Measurements from ENCODE around the gene RPRD1B.

The RPRD1B gene

GRCh38 chr20:38128691-38129090 is 95.1 kb downstream of the RPRD1B start:
- no peaks in the 10 kb centered on the region for H3K36me3 ChIP-seq (ENCODE audit: control insufficient read depth, insufficient read depth, low read length)

GRCh38 chr20:38129248-38129865 is 95.8 kb downstream of the RPRD1B start:
- Histone ChIP-seq H3K4me2 (ENCODE audit: low read length) (no peak overlapping the region), H3K27me3 (ENCODE audit: control insufficient read depth, insufficient read depth, low read length) (no peaks in the 10 kb centered on the region), H3K9me3 (ENCODE audit: control insufficient read depth, low read length) (no peaks in the 10 kb centered on the region), H3K4me3 (ENCODE audit: low read depth, low read length) (no peak overlapping the region), H3K4me1 (peaks cover 13% of the 10 kb centered on the region), H3K27ac (no peak overlapping the region), H3K79me2 (no peaks in the 10 kb centered on the region), H3K36me3 (ENCODE audit: control insufficient read depth, insufficient read depth, low read length) (no peaks in the 10 kb centered on the region), H2AFZ (no peak overlapping the region), H3K9ac (no peak overlapping the region)
- no peak for TF ChIP-seq CTCF (IDR thresholded peaks at IDR 0.05)

More at GRCh38 chr20:38128691-38129090, 95.1 kb downstream of the RPRD1B start:
- Histone ChIP-seq H3K4me3 (ENCODE audit: low read depth, low read length) (no peak overlapping the region), H3K27me3 (ENCODE audit: control insufficient read depth, insufficient read depth, low read length) (no peaks in the 10 kb centered on the region), H3K4me2 (ENCODE audit: low read length) (no peak overlapping the region), H3K4me1 (peaks cover 7% of the 10 kb centered on the region), H3K79me2 (no peaks in the 10 kb centered on the region), H3K27ac (no peak overlapping the region), H3K9ac (no peak overlapping the region), H3K9me3 (ENCODE audit: control insufficient read depth, low read length) (no peaks in the 10 kb centered on the region), H2AFZ (no peak overlapping the region)
- TF ChIP-seq CTCF (IDR thresholded peaks at IDR 0.05) = no peak

- no peak overlapping the region for H3K4me3 ChIP-seq (ENCODE audit: low read depth, low read length)
- H3K4me1 ChIP-seq = peaks cover 19% of the 10 kb centered on the region
- no peaks in the 10 kb centered on the region for H3K9me3 ChIP-seq (ENCODE audit: control insufficient read depth, low read length)
- no peaks in the 10 kb centered on the region for H3K27me3 ChIP-seq (ENCODE audit: control insufficient read depth, insufficient read depth, low read length)
- no peaks in the 10 kb centered on the region for H3K36me3 ChIP-seq (ENCODE audit: control insufficient read depth, insufficient read depth, low read length)
- H3K9ac ChIP-seq = no peak overlapping the region
- no peak overlapping the region for H3K27ac ChIP-seq
- TF ChIP-seq CTCF (IDR thresholded peaks at IDR 0.05) = no peak
- H2AFZ ChIP-seq = no peak overlapping the region
- H3K79me2 ChIP-seq = no peaks in the 10 kb centered on the region
- H3K4me2 ChIP-seq (ENCODE audit: low read length) = no peak overlapping the region
Observed at GRCh38 chr20:38129893-38130609, 96.5 kb downstream of the RPRD1B start.

GRCh38 chr20:38130687-38131587 is 97.4 kb downstream of the RPRD1B start:
- no peak for TF ChIP-seq CTCF (IDR thresholded peaks at IDR 0.05)
- no peak overlapping the region for H3K27ac ChIP-seq
- H3K4me1 ChIP-seq = peaks cover 19% of the 10 kb centered on the region
- no peak overlapping the region for H3K4me3 ChIP-seq (ENCODE audit: low read depth, low read length)
- no peaks in the 10 kb centered on the region for H3K79me2 ChIP-seq
- no peaks in the 10 kb centered on the region for H3K27me3 ChIP-seq (ENCODE audit: control insufficient read depth, insufficient read depth, low read length)
- H2AFZ ChIP-seq = no peak overlapping the region
- no peak overlapping the region for H3K4me2 ChIP-seq (ENCODE audit: low read length)
- H3K9me3 ChIP-seq (ENCODE audit: control insufficient read depth, low read length) = no peaks in the 10 kb centered on the region
- H3K36me3 ChIP-seq (ENCODE audit: control insufficient read depth, insufficient read depth, low read length) = no peaks in the 10 kb centered on the region
- no peak overlapping the region for H3K9ac ChIP-seq
